ENCODE data around the gene MSH5. TPM values are rescaled to one million over a fixed set of nuclear protein-coding genes. Genes with fewer than 3 reads are reported as not detected.
A peak's percentile ranks its signal among the peaks of the same experiment; 100 is the strongest.

MSH5 gene
- total RNA-seq, 2 donors from 2014 or later, result 18.7 to 26.9 TPM

DNA sequence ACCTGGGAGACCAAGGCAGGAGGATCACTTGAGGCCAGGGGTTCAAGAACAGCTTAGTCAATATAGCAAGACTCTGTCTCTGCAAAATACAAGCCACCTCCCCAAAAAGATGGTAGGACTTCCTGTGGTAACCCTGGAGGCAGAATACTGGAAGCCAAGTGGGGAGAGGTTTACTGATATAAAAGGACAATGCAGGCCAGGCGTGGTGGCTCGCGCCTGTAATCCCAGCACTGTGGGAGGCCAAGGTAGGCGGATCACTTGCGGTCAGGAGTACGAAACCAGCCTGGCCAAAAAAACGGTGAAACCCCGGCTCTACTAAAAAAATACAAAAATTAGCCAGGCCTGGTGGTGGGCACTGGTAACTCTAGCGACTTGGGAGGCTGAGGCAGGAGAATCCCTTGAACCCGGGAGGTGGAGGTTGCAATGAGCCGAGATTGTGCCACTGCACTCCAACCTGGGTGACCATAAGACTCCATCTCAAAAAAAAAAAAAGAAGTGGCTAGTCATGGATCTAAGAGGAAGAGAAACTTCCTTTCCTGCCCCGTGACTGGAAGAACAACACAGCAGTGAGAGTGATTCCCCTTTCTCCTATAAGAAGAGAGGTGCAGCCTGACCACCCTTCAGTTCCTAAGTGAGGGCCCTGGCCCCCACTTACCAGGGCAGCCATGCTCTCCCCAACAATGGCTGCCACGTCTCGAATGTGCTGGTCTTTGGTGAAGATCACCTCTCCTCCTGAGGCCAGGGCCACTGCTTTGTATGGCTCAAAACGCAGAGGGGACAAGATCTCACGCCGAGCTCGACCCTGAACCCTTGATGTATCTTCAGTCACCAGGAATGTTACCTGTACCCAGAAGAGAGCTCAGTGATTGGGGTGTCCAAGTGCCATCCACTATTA is 28.8 kb downstream of the MSH5 start:
- intact Hi-C loops (cut with DNase I, micrococcal nuclease), result loop anchor here in 1 of 2 donors (5.0 kb wide), 1 partner anchor 86 kb away; the partner anchor contains the start of gene LY6G5C
- ATAC-seq, result no peak
- DNase-seq, result no peak

DNA sequence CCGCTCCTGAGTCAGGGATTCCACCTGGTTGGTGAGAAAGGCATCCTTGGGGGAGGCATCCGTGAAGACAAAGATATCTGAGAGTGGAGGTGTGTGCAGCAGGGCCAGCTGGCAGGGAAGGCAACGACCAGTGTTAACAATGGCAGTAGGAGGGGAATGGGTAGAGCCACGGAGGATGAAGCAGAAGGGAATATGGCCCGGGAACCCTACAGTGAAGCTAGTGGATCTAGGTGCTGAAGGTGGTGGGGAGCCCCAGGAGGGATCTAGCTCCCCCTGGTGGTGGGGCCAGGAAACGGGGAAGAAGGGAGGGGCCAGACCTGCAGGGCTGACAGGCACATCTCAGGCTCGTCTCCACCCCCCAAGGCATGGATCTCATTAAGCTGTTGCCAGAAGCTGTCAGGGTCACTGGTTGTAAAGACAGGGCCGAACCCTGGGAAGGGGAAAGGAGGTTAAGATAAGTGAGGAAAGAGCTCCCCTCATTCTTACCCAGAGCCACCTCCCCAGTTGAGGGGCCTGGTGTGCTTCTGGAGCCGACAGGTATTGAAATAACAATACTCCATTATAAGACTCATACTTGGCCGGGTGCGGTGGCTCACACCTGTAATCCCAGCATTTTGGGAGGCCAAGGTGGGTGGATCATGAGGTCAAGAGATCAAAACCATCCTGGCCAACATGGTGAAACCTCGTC is 30.0 kb downstream of the MSH5 start:
- DNase-seq, result peak; percentile 87 to 91
- intact Hi-C loops (cut with DNase I, micrococcal nuclease), result loop anchor here in 1 of 2 donors (5.0 kb wide), 1 partner anchor 88 kb away; the partner anchor contains the start of gene LY6G5C
- ATAC-seq, result peak; percentile 75

DNA sequence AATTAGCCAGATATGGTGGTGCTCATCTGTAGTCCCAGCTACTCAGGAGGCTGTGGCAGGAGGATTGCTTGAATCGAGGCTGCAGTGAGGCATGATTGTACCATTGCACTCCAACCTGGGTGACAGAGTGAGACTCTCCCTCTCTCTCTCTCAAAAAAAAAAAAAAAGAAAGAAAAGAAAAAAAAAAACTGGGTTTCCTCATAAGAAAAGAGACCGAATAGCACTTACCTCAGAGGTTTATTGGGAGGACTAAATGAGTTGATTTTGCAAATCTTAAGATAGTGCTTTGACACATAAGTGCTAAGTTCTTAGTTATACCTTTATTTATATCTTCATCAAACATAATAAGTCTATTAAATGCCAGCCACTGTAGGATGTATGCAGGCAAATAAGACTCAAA is 31.1 kb downstream of the MSH5 start:
- intact Hi-C loops (cut with DNase I, micrococcal nuclease), result no loop called here
- DNase-seq, result no peak
- ATAC-seq, result no peak

DNA sequence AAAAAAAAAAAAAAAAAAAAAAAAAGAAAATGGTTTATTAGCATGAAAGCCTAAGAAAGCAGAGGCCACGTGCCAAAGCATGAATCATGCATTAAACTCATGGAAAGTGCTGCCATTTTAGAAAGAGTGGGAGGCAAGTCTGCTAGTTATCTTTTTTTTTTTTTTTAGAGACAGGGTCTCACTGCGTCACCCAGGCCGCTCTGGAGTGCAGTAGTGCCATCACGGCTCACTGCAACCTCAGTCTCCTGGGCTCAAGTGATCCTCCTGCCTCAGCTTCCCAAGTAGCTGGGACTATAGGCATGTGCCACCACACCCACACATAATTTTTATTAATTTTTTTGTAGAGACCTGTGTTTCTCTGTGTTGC is 32.2 kb downstream of the MSH5 start:
- ATAC-seq (no peak), DNase-seq (no peak)
- intact Hi-C loops (cut with DNase I, micrococcal nuclease), result no loop called here

DNA sequence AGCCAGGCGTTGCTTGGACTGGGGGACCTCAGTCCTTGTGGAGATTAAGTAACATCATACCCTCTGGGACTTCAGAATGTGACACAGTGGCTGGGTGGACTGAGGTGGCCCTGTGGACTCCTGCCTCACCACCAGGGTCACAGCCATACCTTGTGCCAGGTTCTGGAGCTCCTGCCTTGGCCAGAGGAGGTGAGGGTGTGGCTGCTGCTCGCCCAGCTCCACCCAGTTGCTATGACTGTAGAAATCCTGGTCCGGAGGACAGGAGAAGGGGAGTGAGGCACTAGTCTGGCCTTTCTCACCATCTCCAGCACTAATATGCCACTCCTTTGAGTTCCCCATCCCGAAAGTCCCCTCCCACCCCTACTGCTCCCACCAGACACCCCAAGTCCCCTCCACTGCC is 35.4 kb downstream of the MSH5 start:
- intact Hi-C loops (cut with DNase I, micrococcal nuclease), result no loop called here
- DNase-seq, result peak; percentile 69 to 80
- ATAC-seq, result peak; percentile 69

DNA sequence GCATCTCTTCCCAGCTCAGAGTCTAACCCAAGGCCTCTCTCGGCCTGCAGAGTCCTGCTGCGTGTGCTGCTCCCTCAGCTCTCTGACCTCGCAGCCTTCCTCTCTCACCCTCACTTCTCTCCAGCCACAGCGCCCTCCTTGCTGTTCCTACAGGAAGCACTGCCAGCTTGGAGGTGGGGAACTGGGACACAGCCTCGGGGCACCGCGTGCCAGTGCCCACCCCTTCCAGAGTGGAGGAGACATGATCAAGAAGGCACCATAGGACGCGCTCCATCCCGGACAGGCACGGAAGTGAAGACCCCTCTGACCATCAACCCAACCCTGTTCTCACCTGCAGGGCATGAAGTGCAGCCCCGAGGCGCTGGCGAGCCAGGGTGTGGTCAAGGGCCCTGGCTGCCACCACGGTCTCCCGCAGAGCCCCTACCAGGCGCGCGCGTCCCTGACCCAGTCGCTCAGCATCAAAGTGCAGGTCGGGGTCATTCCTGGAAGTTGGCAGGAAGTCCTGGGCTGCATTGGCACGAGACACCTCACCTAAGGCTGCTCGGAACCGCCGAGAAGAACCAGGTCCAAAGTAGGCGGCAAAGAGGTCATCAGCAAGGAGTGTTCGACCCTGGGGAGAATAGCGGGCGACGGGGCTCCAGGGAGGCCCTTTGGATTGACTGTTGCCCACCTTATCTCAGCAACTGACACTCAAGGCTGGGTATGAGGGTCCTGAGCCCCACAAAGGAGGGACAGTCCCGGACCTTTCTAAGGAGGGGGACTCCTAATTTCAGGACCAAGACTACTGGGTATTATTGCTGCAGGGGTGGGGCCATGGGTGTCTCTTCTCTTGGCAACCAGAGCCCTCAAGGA is 36.1 kb downstream of the MSH5 start:
- DNase-seq (no peak), ATAC-seq (peak; percentile 0)
- intact Hi-C loops (cut with DNase I, micrococcal nuclease), result no loop called here

DNA sequence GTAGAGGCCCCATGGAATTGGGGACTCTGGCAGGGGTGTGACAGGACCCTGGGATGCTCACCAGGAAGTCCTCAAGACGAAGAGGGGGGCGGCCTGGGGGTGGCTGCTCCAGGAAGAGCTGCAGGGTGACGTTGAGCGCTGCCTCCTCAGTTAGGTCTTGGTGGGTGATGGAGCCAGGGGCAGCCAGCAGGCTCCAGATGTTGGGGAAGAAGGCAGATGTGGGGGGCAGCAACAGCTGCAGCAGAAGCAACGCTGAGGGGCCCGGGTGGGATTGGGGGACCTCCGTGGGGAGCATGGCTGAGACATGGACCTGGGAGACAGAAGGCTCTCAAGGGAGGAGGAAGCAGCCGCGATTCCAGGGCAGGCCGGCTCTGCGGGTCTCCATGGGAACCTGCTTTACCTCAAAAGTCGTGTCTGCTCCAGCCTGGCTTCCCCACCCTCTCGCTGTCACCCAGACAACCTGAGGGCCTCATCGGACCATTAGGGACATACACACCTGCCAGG is 36.7 kb downstream of the MSH5 start:
- intact Hi-C loops (cut with DNase I, micrococcal nuclease), result no loop called here
- DNase-seq (no peak), ATAC-seq (peak; percentile 16)

DNA sequence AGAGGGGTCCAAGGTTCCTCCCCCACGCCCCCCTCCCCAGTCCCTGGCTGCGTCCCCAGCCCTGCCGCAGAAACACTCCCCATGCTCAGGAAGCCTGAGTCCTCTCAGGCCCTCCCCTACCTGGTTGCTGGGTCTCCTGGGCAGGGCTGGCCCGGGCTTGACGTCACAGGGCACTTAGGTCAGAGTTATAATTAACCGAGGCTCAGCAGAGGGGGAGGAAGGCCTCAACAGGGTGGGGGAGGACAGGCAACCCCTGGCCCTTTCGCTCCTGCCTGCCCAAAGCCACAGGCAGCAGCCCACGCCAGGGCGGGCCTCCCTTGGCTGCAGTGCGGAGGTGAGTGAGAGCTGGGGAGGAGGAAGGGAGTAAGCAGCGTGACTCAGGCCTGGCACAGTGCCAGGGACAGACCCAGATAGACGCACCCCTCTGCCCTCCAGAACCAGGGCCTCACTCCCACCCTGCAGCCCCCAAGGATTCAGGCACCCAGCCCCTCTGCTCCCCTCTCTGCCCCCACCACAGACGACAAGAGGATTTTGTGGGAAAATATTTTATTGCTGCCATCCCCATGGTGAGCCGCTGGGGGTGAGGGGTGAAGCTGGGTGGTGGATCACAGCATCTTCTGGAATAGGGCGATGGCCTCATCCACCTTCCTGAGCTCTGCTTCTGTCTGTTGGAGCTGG is 37.3 kb downstream of the MSH5 start, which contains the start of gene VWA7:
VWA7 (minus strand) TSS at position 340 of the 678 bp plus-strand sequence. CDS start 549 bp downstream, outside the sequence.
- intact Hi-C loops (cut with DNase I, micrococcal nuclease), result no loop called here
- ATAC-seq, result peak; percentile 75
- peak; percentile 80 to 88 for DNase-seq

DNA sequence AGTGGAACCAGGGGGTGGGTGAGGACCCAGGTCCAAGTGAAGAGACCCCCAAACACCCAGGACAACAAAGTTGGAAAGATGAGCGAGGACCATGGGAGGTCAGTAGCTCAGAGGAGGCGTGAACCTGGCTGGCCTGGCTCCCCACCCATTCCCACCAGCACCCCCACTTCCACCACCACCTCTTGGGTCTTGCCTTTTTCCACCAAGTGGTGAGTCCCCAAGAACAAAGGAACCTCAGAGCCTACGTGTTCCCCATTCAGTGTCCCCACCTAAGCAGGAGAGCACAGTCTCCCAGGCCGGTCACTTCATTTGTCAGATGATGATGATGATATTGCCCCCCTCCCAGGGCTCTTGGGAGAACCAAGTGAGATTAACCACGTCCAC is 37.9 kb downstream of the MSH5 start:
- intact Hi-C loops (cut with DNase I, micrococcal nuclease), result no loop called here
- DNase-seq (no peak), ATAC-seq (no peak)

DNA sequence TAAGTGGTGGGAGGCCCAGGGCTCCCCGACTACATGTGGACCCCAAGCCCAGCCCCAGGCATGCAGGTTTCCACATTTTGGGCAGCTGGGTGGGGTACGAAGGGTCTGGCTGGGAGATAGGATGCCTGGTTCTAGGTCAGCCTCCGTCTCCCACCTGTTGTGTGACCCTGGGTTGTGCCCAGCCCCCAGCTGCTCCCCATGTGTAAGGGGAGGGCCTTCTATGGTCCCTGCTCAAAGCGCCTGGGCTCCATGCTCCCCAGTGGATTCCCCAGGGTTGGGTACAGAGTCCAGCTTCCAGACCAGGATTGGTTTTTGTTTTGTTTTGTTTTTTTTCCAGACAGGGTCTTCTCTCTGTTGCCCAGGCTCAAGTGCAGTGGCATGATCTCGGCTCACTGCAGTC is 38.4 kb downstream of the MSH5 start:
- DNase-seq (no peak), ATAC-seq (no peak)
- intact Hi-C loops (cut with DNase I, micrococcal nuclease), result no loop called here

DNA sequence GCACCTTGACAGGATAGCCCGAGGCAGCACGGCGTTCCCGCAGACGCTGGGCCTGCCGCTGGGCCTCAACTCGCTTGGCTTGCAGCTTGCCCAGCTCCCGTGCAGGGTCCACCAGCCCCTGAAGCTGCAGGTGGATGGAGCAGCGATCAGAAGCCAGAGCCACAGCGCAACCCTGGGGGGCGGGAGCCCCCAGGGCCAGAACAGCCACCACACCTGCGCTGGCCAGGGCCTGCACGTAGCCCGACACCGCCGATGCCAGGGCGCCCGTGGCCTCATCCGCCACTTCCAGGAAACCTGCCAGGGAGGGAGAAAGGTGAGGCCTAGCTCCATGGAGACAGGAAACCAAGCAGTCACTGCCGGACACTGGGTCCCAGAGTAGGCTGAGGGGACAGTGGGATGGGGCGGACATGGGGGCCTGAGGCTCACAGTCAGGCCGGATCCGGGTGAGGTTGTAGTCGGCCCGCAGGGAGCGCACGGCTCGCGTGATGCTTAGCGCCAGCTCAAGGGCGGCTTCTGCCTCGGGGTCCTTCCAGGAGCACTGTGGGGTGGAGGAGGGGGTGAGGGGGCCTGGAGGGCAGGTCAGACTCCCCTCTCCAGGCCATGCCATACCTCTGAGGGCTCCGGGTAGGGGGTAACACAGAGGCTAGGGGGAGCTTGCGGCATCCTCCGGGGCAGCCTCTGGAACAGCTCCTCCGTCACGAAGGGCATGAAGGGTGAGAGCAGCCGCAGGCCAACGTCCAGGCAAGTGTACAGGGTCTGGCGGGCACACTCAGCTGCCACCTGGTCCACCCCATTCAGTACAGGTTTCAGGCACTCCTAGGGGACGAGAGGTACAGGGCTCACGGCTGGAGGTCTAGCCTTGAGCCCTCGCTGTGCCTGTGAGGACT is 39.4 kb downstream of the MSH5 start:
- intact Hi-C loops (cut with DNase I, micrococcal nuclease), result no loop called here
- DNase-seq (no peak), ATAC-seq (no peak)

DNA sequence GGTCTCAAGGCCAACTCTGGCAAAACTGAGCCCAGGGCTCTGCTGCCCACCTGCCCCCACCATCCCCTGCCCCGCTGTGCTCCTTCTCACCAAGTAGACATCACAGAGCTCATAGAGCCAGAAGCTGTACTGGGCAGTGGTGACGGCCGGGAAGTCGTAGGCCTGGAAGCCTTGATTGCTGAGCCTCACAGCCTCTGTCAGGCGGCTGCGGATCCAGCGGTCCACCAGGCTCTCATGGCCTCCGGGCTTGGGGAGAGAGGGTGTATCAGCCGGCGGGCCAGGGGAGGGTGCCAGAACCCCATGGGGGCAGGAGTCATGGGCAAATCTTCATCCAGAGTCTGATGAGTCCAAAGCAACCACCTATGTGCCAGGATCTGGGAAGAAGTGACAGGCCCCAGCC is 40.1 kb downstream of the MSH5 start:
- intact Hi-C loops (cut with DNase I, micrococcal nuclease), result no loop called here
- ATAC-seq, result no peak
- no peak for DNase-seq

DNA sequence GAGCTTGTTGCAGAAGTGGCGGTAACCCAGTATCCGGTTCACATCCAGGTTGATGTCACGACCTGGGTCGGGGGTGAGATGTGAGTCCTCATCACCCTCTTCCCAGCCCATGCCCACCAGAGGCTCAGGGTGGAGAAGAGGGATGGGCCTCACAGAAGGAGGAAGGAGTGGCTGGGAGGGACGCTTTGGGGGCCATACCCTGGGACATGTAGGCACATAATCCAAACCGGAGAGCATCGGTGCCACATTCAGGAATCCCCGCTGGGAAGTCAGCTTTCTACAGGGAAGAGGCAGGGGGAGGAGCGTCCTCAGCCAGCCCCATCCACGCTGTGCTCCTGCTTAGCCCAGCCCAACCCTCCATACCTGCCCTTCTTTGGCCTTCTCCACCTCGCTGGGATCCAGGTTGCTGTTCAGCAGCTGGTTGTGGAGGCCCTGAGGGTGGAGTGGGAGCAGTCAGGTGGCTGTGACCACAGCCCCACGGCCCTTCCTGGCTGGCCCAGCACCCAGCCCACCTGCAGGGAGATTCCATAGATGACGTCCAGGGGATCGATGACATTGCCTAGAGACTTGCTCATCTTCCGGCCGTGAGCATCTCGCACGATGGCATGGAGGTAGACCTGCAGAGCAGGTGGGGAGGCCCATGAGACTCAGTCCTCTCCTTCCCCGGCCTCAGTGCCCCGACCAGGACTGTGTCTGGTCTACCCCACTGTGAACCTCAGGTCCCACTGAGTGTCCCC is 40.9 kb downstream of the MSH5 start:
- intact Hi-C loops (cut with DNase I, micrococcal nuclease), result no loop called here
- no peak for DNase-seq

DNA sequence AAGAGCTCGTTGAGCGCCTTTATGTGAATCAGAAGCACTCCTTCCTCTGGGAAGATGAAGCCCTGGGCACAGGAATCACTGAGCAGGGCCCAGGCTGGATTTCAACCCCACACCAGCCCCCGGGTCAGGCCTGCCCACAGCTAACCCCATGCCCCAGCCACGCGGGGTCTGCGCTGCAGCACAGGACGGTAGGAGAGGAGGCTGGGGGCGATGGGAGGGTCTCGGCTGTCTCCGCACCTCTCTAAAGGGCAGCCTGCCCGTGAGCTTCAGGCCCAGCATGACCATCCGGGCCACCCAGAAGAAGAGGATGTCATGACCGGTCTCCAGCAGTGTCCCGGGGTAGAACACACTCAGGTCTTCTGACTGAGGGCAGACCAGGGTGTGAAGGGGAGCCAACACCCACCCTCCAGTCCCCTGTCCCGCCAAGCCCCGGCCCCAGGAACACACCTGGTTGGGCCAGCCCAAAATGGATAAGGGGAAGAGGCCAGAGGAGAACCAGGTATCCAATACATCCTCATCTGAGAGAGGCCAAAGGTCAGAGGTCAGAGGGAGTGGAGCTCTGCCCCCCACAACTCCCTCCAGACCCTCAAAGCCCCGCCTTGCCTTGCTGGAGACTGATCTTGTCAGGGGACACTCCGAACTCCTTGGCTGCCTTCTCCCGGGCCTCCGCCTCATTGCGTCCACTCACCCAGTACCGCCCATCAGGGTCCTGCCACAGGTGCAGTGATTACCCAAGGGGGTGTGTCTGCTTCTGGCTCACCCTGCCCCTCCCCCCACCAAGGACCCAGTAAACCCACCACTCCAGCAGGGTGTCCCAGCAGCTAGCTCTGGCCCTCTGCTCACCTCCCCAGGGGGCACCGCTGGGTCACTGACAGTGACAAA is 41.7 kb downstream of the MSH5 start:
- intact Hi-C loops (cut with DNase I, micrococcal nuclease), result no loop called here
- ATAC-seq, result no peak

More for the DNA sequence above, 40.9 kb downstream of the MSH5 start:
- ATAC-seq, result no peak

DNA sequence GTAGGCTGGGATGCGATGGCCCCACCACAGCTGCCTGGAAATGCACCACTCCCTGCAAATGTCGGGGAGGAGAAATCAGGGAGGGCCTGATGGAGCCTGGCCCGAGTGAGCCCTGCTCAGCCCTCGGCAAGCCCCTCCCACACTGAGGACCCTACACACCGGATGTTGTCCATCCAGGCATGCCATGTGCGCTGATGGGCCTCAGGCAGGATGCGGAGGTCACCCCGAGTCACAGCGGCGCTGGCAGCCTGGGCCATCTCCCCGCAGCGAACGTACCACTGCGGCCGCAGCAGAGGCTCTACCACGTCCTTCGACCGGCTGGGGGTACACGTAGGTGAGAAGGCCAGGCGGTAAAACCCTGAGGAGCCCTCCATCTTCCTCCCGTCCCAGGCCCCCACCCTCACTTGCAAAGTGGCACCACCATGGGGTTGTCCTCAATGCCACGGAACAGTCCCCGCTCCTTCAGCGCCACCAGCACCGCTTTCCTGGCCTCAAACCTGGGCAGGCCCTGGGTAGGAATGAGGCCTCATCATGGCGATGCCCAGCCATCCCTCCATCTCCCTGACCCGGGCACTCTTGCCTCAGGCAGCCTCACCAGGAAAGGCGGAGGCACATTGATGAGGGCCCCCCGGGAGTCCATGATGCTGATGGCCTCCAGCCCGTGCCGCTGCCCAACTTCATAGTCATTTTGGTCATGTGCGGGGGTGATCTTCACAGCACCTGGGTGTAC is 42.5 kb downstream of the MSH5 start:
- ATAC-seq (no peak), DNase-seq (no peak)
- intact Hi-C loops (cut with DNase I, micrococcal nuclease), result no loop called here

More for the DNA sequence above, 41.7 kb downstream of the MSH5 start:
- DNase-seq, result no peak

Measured in left colon (tissue), 2 donors.